WTC11 (cell line): Measurements from ENCODE around the gene SLC45A3. TPM values are rescaled to one million over a fixed set of nuclear protein-coding genes. Genes with fewer than 3 reads are reported as not detected.
A peak's percentile ranks its signal among the peaks of the same experiment; 100 is the strongest.

Source experiments
- ATAC-seq: fragments of 200-7000 bp; cut with Tn5 transposase; 2 replicates; pipeline ENCODE4 v1.10.0; 2021; ENCODE audit warnings: mild to moderate bottlenecking, moderate library complexity
- CTCF ChIA-PET: fragments of 300-600 bp; sonication (Branson Sonifier 250); formaldehyde crosslinking; loops from one replicate; lab custom pipeline; 2021; ENCODE audit warnings: antibody characterized with exemption; lab: Charles Lee
- POLR2A ChIA-PET: fragments of 350-600 bp; sonication (Branson Sonifier 250); formaldehyde crosslinking; loops from one replicate; lab custom pipeline; 2021; ENCODE audit warnings: antibody characterized with exemption; lab: Charles Lee
- DNase-seq: peaks from one replicate; pipeline ENCODE4 v3.0.0; 2021; ENCODE audit warnings: low spot score
- H3K27ac Mint-ChIP-seq: 2 replicates; pipeline ENCODE4 v1.8.0; 2021; ENCODE audit warnings: mixed read lengths
- H3K27me3 Mint-ChIP-seq: 2 replicates; pipeline ENCODE4 v1.8.0; 2021; ENCODE audit warnings: low read depth, mild to moderate bottlenecking, moderate library complexity, mixed read lengths
- H3K36me3 Mint-ChIP-seq: 2 replicates; pipeline ENCODE4 v1.8.0; 2021; ENCODE audit warnings: mixed read lengths
- H3K4me1 Mint-ChIP-seq: 2 replicates; pipeline ENCODE4 v1.8.0; 2022; ENCODE audit warnings: mixed read lengths
- H3K4me3 Mint-ChIP-seq: 2 replicates; pipeline ENCODE4 v1.8.0; 2021; ENCODE audit warnings: mild to moderate bottlenecking, moderate library complexity, mixed read lengths
- H3K9me3 Mint-ChIP-seq: 2 replicates; pipeline ENCODE4 v1.8.0; 2021; ENCODE audit warnings: mixed read lengths
- ATF1 ChIP-seq: sonication (generic); formaldehyde crosslinking; IDR thresholded peaks from 2 replicates; pipeline ENCODE4 v1.8.1; 2023; ENCODE audit warnings: mild to moderate bottlenecking, moderate library complexity, missing genetic modification reagents
- EMX1 ChIP-seq: fragments of 250-450 bp; sonication (Bioruptor Pico); IDR thresholded peaks from 2 replicates; pipeline ENCODE4 v1.8.0; 2021; ENCODE audit warnings: mild to moderate bottlenecking
- GTF2I ChIP-seq: fragments of 250-450 bp; sonication (Bioruptor Pico); conservative IDR thresholded peaks from 2 replicates; pipeline ENCODE4 v1.4.0; 2021; ENCODE audit warnings: mild to moderate bottlenecking
- IRF2 ChIP-seq: sonication (generic); formaldehyde crosslinking; IDR thresholded peaks from 2 replicates; pipeline ENCODE4 v1.8.0; 2022; ENCODE audit warnings: low read depth, missing genetic modification reagents, borderline replicate concordance
- JUN ChIP-seq: sonication (generic); formaldehyde crosslinking; IDR thresholded peaks from 2 replicates; pipeline ENCODE4 v1.8.0; 2023; ENCODE audit warnings: mild to moderate bottlenecking, missing genetic modification reagents
- NFYB ChIP-seq: sonication (generic); formaldehyde crosslinking; conservative IDR thresholded peaks from 2 replicates; pipeline ENCODE4 v1.8.0; 2022; ENCODE audit warnings: low read depth, missing genetic modification reagents
- NR3C1 ChIP-seq: sonication (generic); formaldehyde crosslinking; conservative IDR thresholded peaks from 2 replicates; pipeline ENCODE4 v1.8.1; 2023; ENCODE audit warnings: low read depth, mild to moderate bottlenecking, missing genetic modification reagents
- TCF7 ChIP-seq: sonication (generic); formaldehyde crosslinking; IDR thresholded peaks from 2 replicates; pipeline ENCODE4 v1.8.0; 2022; ENCODE audit warnings: mild to moderate bottlenecking, low read depth, missing genetic modification reagents, moderate library complexity
- USF1 ChIP-seq: sonication (generic); formaldehyde crosslinking; IDR thresholded peaks from 2 replicates; pipeline ENCODE4 v1.8.0; 2022; ENCODE audit warnings: mild to moderate bottlenecking, missing genetic modification reagents
- USF2 ChIP-seq: sonication (generic); formaldehyde crosslinking; IDR thresholded peaks from 2 replicates; pipeline ENCODE4 v1.8.1; 2023; ENCODE audit warnings: mild to moderate bottlenecking, missing genetic modification reagents, moderate library complexity
- ZNF138 ChIP-seq: sonication (generic); formaldehyde crosslinking; conservative IDR thresholded peaks from 2 replicates; pipeline ENCODE4 v1.8.1; 2022; ENCODE audit warnings: mild to moderate bottlenecking, moderate library complexity, missing genetic modification reagents
- total RNA-seq: library from RNA; stranded (reverse); gene quantifications from 3 replicates; pipeline ENCODE4 v1.2.3, GENCODE V29; 2021
- TF ChIP-seq, protein P1 (sequence below): sonication (generic); formaldehyde crosslinking; IDR thresholded peaks from 2 replicates; pipeline ENCODE4 v1.8.0; 2022; ENCODE audit warnings: mild to moderate bottlenecking, missing genetic modification reagents
- TF ChIP-seq, protein P2 (sequence below): sonication (generic); formaldehyde crosslinking; IDR thresholded peaks from 2 replicates; pipeline ENCODE4 v1.8.1; 2022; ENCODE audit warnings: mild to moderate bottlenecking, missing genetic modification reagents, moderate library complexity, borderline replicate concordance
- TF ChIP-seq, protein P3 (sequence below): fragments of 250-450 bp; sonication (Bioruptor Pico); conservative IDR thresholded peaks from 2 replicates; pipeline ENCODE4 v1.9.0; 2021; ENCODE audit warnings: mild to moderate bottlenecking
- TF ChIP-seq, protein P4 (sequence below): sonication (generic); formaldehyde crosslinking; IDR thresholded peaks from 2 replicates; pipeline ENCODE4 v1.8.0; 2022; ENCODE audit warnings: mild to moderate bottlenecking, missing genetic modification reagents
- TF ChIP-seq, protein P5 (sequence below): fragments of 250-450 bp; sonication (Bioruptor Pico); IDR thresholded peaks from 2 replicates; pipeline ENCODE4 v1.9.0; 2021; ENCODE audit warnings: moderate library complexity, mild to moderate bottlenecking, inconsistent platforms, borderline replicate concordance
- TF ChIP-seq, protein P6 (sequence below): fragments of 250-450 bp; sonication (Bioruptor Pico); IDR thresholded peaks from 2 replicates; pipeline ENCODE4 v2.1.2; 2022; ENCODE audit warnings: mild to moderate bottlenecking, moderate library complexity

Gene SLC45A3
- total RNA-seq, 1 experiment from 2014 or later, result 15.2 TPM

DNA sequence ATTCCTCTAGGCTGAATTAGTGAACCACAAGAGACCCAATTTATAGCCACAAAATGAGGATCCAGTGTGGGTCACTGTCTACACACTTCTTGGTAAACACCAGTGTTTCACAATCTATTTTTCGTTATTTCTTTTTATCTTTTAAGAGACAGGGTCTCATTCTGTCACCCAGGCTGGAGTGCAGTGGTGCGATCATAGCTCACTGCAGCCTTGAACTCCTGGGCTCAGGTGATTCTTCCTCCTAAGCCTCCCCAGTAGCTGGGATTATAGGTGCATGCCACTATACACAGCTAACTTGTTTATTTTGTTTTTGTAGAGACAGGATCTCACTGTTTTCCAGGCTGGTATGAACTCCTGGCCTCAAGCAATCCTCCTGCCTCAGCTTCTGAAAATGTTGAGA lies 29.3 kb upstream of the SLC45A3 start:
- CTCF ChIA-PET, result interaction anchor here (1.6 to 11.9 kb wide), 4 partner anchors 21 to 117 kb away, joined by 5 to 468 read pairs (median 13); no protein-coding TSS in a partner anchor
- Mint-ChIP-seq H3K27me3 (no peaks in the 10 kb centered on the region), H3K4me1 (peaks cover 18% of the 10 kb centered on the region), H3K36me3 (peaks cover 3% of the 10 kb centered on the region; the same call in 1 of the 2 replicates), H3K9me3 (no peaks in the 10 kb centered on the region), H3K27ac (no peak overlapping the region), H3K4me3 (no peak overlapping the region)
- DNase-seq (no peak), ATAC-seq (no peak)
- no peak for TF ChIP-seq ATF1
- TF ChIP-seq, protein P1, sequence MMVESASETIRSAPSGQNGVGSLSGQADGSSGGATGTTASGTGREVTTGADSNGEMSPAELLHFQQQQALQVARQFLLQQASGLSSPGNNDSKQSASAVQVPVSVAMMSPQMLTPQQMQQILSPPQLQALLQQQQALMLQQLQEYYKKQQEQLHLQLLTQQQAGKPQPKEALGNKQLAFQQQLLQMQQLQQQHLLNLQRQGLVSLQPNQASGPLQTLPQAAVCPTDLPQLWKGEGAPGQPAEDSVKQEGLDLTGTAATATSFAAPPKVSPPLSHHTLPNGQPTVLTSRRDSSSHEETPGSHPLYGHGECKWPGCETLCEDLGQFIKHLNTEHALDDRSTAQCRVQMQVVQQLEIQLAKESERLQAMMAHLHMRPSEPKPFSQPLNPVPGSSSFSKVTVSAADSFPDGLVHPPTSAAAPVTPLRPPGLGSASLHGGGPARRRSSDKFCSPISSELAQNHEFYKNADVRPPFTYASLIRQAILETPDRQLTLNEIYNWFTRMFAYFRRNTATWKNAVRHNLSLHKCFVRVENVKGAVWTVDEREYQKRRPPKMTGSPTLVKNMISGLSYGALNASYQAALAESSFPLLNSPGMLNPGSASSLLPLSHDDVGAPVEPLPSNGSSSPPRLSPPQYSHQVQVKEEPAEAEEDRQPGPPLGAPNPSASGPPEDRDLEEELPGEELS, result no peak
- POLR2A ChIA-PET, result interaction anchor here (4.4 kb wide), 1 partner anchor 51 kb away, joined by 21 read pairs; no protein-coding TSS in a partner anchor

DNA sequence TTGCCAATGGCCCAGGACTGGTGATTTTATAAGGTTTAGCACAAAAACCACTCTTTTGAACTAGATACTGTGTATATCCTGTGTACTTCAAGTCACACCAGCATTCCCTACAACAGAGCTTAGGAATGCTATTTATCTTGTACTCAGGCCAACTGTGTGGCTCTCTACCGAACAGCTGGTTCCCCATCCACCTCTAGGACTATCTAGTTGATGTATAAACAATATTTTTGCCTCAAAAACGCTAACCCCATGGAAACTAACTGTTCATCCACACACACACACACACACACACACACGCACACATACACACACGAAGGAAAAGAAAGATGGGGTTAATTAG lies 28.7 kb upstream of the SLC45A3 start:
- Mint-ChIP-seq H3K4me1 (peaks cover 12% of the 10 kb centered on the region), H3K27ac (no peak overlapping the region), H3K4me3 (no peak overlapping the region), H3K9me3 (no peaks in the 10 kb centered on the region), H3K36me3 (peaks cover 3% of the 10 kb centered on the region; the same call in 1 of the 2 replicates), H3K27me3 (no peaks in the 10 kb centered on the region)
- DNase-seq, result no peak
- ATAC-seq, result no peak
- POLR2A ChIA-PET, result interaction anchor here (4.4 kb wide), 1 partner anchor 51 kb away, joined by 21 read pairs; no protein-coding TSS in a partner anchor
- TF ChIP-seq JUN (CRISPR knock-in tag), result no peak
- TF ChIP-seq USF2 (CRISPR knock-in tag), result no peak
- no peak for TF ChIP-seq IRF2 (CRISPR knock-in tag)
- TF ChIP-seq GTF2I, result no peak
- TF ChIP-seq, protein P2, sequence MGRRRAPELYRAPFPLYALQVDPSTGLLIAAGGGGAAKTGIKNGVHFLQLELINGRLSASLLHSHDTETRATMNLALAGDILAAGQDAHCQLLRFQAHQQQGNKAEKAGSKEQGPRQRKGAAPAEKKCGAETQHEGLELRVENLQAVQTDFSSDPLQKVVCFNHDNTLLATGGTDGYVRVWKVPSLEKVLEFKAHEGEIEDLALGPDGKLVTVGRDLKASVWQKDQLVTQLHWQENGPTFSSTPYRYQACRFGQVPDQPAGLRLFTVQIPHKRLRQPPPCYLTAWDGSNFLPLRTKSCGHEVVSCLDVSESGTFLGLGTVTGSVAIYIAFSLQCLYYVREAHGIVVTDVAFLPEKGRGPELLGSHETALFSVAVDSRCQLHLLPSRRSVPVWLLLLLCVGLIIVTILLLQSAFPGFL (CRISPR knock-in tag), result no peak
- CTCF ChIA-PET, result interaction anchor here (1.6 to 11.9 kb wide), 4 partner anchors 21 to 116 kb away, joined by 5 to 468 read pairs (median 13); no protein-coding TSS in a partner anchor

DNA sequence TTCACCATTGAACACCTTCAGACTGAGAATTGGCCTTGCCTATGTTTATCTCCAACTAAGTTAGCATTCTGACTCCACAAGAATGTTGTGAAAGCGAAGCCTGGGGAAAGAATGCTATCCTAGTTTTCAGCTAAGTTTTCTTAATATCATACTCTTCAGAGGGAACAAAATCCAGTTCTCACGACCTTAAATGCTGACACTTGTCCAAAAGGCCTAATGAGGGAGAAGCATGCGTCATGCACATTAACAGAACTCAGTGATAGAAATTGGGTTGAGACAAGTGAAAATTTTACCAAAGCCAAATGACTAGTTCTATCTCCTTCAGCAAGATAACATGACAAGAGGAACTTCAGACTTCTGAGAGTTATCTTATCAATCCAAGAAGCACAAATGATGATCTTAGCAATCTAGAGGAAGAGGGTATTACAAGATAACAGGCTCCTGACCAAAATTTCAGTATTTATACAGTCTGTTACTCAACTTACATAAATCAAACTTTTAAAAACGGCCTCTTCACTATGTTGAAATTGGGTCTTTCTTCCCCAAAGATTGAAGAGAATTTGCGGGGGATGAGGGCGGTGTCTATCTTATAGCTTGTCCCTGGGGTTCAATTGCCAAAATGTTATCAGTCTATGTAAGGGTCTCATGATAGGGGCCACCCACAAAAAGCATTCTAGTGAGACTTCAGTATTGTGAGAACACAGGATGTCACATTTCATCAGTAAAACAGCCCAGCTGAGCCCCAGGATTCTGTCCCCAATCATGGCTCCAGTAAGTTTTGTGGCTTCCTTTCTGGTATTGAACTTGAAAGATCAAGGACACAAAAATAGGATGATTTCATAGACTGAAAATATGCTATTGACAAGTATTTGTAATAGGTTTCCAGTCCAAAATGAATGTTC lies 26.5 kb upstream of the SLC45A3 start:
- Mint-ChIP-seq H3K27ac (peak overlapping the region; percentile 67), H3K4me3 (no peak overlapping the region), H3K9me3 (no peaks in the 10 kb centered on the region), H3K4me1 (peaks cover 4% of the 10 kb centered on the region), H3K36me3 (peaks cover 3% of the 10 kb centered on the region; the same call in 1 of the 2 replicates), H3K27me3 (no peaks in the 10 kb centered on the region)
- TF ChIP-seq, protein P3, sequence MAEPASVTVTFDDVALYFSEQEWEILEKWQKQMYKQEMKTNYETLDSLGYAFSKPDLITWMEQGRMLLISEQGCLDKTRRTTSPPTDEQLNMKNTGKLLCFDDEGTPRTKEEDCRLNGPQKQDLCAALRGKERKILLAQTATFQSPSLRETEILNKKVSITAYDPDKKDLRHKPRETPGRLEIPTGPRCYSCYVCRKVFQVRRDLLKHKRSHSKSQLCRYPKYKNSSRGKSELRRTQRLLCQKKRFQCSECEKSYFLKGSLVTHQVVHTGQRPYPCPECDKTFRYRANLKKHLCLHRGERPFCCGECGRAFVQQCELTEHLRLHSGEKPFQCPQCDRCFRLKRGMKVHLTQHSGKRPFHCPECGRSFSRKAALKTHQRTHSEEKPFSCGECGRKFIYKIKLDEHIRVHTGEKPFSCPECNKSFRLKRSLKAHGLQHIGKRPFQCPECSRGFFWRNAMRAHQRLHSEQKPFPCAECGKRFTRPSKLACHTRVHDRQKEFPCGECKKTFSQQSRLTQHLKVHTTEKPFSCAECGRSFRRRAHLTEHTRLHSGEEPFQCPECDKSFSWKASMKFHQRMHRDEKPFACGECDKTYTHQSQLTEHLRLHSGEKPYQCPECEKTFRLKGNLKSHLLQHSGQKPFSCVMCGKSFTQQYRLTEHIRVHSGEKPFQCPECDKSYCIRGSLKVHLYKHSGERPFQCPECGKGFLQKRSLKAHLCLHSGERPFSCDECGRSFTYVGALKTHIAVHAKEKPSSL (CRISPR knock-in tag), result no peak
- TF ChIP-seq, protein P4, sequence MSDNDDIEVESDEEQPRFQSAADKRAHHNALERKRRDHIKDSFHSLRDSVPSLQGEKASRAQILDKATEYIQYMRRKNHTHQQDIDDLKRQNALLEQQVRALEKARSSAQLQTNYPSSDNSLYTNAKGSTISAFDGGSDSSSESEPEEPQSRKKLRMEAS (CRISPR knock-in tag), result no peak
- no peak for TF ChIP-seq NFYB (CRISPR knock-in tag)
- TF ChIP-seq, protein P5, sequence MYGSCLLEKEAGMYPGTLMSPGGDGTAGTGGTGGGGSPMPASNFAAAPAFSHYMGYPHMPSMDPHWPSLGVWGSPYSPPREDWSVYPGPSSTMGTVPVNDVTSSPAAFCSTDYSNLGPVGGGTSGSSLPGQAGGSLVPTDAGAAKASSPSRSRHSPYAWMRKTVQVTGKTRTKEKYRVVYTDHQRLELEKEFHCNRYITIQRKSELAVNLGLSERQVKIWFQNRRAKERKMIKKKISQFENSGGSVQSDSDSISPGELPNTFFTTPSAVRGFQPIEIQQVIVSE (CRISPR knock-in tag), result no peak
- no peak for TF ChIP-seq ZNF138 (CRISPR knock-in tag)
- no peak for TF ChIP-seq EMX1 (CRISPR knock-in tag)
- TF ChIP-seq IRF2 (CRISPR knock-in tag), result no peak
- no peak for TF ChIP-seq TCF7 (CRISPR knock-in tag)
- no peak for TF ChIP-seq USF1 (CRISPR knock-in tag)
- TF ChIP-seq, protein P6, sequence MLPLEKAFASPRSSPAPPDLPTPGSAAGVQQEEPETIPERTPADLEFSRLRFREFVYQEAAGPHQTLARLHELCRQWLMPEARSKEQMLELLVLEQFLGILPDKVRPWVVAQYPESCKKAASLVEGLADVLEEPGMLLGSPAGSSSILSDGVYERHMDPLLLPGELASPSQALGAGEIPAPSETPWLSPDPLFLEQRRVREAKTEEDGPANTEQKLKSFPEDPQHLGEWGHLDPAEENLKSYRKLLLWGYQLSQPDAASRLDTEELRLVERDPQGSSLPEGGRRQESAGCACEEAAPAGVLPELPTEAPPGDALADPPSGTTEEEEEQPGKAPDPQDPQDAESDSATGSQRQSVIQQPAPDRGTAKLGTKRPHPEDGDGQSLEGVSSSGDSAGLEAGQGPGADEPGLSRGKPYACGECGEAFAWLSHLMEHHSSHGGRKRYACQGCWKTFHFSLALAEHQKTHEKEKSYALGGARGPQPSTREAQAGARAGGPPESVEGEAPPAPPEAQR (CRISPR knock-in tag), result no peak
- no peak for TF ChIP-seq NR3C1
- ATAC-seq (no peak), DNase-seq (no peak)
- ChIA-PET CTCF (interaction anchor here (1.3 to 11.9 kb wide), 3 partner anchors 26 to 115 kb away, joined by 3 to 468 read pairs (median 5); partner anchors contain the start of gene SLC45A3), POLR2A (no interaction called here)
